Muscle of arm (tissue), 12 donors: ENCODE data around the gene PDE1C. TPM values are rescaled to one million over a fixed set of nuclear protein-coding genes. Genes with fewer than 3 reads are reported as not detected.

ENCODE experiments used
- DNase-seq: peaks from one replicate; pipeline ENCODE4 v3.0.0-alpha.2; 2013
- polyA plus RNA-seq, 12 donors: library from polyadenylated mRNA; unstranded; fragments of 120-200 nt; gene quantifications; one replicate each; pipeline ENCODE4 v1.2.1, GENCODE V29; 2013; ENCODE audit not compliant: insufficient read length in 12 of 12

PDE1C gene
- polyA plus RNA-seq, 12 donors: 1.9 to 7.0 (median 3.5) TPM; not detected in 1

DNA sequence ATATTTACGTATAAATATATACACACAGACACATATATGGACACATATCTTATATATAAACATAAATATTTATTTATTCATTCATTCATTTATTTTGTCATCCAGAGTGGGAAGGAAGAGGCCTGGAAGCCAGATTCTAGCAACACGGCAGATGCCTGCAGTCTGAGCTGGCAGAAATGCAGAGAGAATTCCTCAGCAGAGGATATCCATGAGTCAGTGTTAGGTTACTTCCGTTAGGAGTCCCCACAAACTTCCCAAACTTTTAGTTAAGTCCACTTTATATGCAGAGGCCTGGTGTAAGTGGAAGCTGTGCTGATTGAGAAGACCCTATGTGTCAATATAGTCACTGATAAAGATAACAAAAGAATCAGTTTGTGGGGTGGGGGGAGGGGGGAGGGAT, 293.6 kb downstream of the PDE1C start:
- no peak for DNase-seq

- DNase-seq: no peak
Observed at GRCh38 chr7:31775556-31775955, 294.7 kb downstream of the PDE1C start.

GRCh38 chr7:31772211-31772610, 298.0 kb downstream of the PDE1C start:
- no peak for DNase-seq

DNA sequence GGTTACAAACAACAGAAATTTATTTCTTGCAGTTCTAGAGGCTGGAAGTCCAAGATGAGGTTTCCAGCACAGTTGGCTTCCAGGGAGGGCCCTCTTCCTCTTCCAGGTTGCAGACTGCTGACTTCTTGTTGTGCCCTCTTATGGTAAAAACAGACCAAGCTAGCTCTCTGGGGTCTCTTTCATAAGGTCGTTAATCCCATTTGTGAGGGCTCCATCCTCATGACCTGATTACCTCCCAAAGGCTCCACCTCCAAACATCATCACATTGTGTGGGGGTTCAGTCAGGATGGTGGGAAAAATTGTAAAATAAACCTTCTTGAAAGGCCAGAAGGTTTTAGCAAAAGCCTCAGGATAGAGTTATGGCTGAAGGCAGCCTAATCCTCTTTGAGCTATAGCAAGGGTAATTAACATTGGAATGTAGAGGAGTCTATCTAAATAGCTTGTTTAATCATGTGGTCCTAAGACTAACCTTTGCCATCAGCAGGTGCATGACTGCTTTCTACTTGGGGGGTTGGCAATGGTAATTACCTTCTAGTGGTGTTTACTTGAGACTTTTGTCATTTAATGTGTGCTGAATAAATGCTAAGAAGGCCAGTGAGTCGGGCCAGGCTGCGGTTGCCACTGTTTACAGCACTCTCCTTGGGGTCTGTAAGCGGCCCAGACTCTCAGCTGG, 302.4 kb downstream of the PDE1C start:
- no peak for DNase-seq

DNA sequence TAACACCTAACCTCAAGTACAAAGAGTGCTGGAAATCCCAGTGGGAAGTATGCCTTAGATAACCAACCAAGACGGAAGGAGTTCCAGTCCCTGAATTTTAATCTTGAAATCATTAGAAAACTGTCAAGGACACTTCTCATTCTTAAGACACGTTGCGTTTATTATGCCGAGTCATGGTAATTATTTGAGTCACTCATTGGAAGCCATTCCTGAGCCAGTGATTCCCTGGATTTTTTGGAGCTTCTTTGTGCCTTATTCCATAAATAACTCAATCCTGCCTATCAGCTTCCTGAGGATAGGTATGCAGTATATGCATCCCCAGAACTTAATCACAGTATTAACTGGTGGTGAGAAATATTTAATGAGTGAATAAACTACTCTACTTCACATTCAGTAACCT, 305.7 kb downstream of the PDE1C start:
- no peak for DNase-seq

GRCh38 chr7:31763548-31763947, 306.7 kb downstream of the PDE1C start:
- no peak for DNase-seq

DNA sequence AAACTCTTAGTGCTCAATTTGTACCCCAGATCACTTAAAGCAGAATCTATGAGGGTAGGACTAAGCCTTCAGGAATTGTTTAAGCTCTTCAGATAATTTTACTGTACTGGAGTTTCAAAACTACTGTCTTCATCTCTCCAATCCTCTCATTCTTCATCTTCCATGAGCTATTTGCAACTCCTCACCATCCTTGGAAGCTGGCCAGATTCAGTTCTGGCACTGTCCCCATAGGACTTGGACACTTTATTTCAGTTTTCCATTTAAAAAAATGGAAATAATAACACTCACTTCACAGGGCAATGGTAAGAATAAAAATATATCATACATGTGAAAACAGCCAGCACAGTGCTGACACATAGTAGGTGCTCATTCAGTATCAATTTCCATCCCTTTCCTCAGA, 308.6 kb downstream of the PDE1C start:
- no peak for DNase-seq

DNA sequence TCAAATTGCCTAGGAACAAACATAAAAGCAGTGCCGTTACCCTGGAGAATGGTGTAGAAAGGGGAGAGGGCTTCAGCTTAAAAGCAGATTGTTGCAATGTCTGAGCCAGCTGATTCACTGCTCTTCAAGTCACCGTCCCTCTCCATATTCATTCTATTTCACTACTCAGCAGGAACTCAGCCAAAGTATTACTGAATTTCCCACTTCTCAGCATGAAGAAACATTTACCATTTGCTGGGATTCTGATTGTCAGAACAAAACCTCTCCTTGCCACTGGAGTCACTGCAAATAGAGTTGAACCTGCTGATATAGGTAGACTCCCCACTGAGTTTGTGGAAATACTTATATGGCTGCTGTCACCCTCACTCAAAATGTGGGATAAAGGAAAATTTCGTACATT, 311.5 kb downstream of the PDE1C start:
- DNase-seq: no peak

- DNase-seq: no peak
Observed at GRCh38 chr7:31751726-31752125, 318.5 kb downstream of the PDE1C start.

GRCh38 chr7:31748084-31748483, 322.1 kb downstream of the PDE1C start:
- DNase-seq: no peak

DNA sequence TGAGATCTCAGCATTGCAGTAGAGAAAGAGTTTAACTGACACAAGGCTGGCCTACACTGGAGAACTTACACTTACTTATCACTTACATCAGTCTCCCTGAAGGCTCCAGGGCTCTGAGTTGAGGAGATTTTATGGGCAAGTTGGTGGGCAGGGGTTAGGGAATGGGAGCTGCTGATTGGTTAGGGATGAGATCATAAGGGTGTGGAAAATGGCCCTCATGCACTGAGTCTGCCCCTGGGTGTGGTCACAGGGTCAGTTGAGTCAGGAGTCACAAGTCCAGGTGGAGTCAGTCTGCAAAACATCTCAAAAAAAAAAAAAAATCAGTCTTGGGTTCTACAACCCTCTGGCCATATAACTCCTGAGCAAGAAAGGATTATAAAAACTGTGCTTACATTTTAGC, 322.7 kb downstream of the PDE1C start:
- no peak for DNase-seq

DNA sequence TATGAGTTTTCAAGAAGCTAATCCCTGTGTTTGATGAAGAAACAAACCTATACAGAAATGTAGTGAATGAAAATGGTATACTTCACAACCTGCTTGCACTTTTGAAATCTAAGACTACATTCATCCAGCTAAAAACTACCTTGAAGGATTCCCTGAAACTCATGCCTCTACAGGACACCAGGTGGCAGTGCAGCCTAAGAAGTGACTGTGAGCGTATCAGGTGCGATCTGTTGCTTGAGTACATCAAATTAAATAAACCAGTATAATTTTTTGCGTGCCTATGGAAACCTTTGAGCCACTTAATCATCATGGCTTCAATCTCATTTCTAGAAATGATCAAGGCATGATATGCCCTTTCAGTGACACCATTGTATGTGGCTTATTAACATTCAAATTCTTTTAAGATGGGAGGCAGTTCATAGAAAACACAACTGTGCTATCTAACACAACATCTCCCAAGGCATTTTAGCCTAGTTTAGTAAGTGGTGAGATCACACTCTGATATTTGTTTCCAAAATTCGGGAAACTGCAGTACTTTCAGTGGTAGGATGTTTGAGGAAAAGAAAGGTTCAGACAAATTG, 325.8 kb downstream of the PDE1C start:
- peak; percentile 63 for DNase-seq

DNA sequence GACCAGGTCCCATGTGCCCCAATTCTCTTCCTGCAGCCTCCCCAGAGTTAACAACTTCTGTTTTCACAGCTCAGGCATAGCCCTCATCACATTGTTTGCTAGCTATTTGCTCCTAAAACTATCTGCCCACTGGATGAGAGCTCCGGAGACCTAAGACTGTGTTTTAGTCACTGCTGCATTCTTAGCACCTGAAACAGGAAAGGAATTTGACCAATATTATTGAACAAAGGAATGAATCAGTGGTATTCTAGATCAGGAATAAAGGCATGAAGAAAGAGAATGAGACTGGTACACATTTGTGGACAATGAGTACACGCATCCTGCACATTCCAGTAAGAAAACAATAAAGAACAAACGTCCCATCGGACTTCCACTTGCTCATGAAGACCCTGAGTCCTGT, 328.4 kb downstream of the PDE1C start:
- DNase-seq: no peak

GRCh38 chr7:31735991-31736982, 333.9 kb downstream of the PDE1C start:
- DNase-seq: peak; percentile 72

DNA sequence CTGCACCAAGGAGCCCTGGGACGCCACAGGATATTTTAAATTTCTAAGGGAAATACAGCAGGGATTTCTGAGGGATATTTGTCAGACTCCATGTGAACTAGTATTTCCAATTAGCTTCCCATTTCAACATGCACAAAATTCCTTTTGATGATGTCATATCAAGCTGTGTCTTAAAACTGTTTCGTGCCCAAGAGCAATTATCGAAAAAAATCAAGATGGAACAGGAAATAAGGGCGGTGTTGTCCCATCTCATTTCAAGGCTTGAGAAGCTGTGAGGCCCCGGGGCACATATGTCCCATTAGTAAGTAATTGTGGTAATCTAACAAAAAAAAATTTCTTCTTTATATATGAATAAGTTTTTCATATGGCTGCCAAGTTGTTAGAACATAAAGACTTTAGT, 335.8 kb downstream of the PDE1C start:
- no peak for DNase-seq

- DNase-seq: no peak
Observed at GRCh38 chr7:31729195-31729804, 340.9 kb downstream of the PDE1C start.

DNA sequence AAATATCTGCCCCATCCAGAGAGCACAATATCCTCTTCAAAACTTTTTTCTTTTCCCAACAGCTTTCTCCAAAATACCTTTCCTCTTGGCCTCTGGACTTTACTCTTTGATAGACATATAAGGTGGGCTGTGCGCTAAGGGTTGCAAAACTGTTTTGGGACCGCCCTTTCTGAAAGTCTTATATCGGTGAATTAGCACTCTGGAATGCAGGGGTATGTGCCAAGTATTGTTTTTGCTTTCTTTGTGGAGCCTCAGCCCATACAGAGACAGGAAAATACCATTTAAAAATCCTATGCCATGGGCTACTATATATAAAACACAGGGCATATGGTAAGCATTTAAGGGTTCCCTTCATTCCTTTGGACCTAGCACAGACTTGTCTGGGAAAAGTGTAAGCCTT, 345.5 kb downstream of the PDE1C start:
- DNase-seq: no peak

DNA sequence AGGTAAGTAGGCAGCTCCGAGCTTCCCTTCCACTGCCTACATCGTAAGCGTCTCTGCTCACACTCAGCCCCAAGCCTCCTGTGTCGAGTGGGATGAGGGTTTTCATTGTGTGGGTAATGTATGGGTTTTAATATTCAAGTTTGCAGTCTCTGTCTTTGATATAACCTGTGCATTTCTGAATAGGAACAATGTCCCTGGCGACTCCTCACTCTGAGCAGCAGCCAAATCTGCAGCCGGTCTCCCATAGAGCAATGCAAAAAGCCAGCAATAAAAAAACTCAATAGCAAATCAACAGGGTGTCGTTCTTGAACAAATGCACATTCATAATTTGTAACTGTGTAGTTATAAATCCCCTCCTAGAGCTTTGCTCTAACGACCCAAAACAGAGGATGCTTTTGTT, 349.8 kb downstream of the PDE1C start:
- no peak for DNase-seq

DNA sequence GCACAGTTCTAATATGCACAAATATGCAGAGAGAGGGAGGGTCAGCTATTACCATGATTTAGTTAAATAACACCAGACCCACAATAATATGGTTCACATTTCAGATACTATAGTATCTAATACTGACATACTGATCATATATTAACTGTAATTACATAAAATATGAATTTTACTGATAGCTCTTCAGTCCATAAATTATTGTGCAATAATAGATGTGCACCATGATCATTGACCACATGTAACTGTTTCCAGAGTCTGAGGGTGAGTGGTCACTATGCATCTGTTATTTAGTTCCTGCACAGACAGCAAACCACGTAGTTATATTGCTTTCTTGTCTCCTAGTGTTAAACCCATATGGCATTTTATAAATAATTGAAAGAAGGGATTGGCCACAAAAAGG, 353.9 kb downstream of the PDE1C start:
- no peak for DNase-seq

GRCh38 chr7:31710171-31710570, 360.0 kb downstream of the PDE1C start:
- no peak for DNase-seq

GRCh38 chr7:31707089-31707488, 363.1 kb downstream of the PDE1C start:
- DNase-seq: no peak

GRCh38 chr7:31705377-31705776, 364.8 kb downstream of the PDE1C start:
- DNase-seq: no peak
